Activated T-helper 9 cell treated with anti-CD3 and anti-CD28 coated beads, Interleukin-2, amount 50 U/mL, for 16 hours (primary cell): ENCODE measurements around the gene HSPG2.
"Not testable (repeated sequence)": the region's sequence is repeated elsewhere in the genome, so short reads cannot be mapped to it uniquely, and the experiment has no call there.

Experiments
- DNase-seq: peaks from one replicate; pipeline ENCODE4 v3.0.0-alpha.2; 2020; ENCODE audit warnings: low read depth

Gene HSPG2

GRCh38 chr1:21932127-21932526 is 5.0 kb downstream of the HSPG2 start:
- no peak for DNase-seq

DNA sequence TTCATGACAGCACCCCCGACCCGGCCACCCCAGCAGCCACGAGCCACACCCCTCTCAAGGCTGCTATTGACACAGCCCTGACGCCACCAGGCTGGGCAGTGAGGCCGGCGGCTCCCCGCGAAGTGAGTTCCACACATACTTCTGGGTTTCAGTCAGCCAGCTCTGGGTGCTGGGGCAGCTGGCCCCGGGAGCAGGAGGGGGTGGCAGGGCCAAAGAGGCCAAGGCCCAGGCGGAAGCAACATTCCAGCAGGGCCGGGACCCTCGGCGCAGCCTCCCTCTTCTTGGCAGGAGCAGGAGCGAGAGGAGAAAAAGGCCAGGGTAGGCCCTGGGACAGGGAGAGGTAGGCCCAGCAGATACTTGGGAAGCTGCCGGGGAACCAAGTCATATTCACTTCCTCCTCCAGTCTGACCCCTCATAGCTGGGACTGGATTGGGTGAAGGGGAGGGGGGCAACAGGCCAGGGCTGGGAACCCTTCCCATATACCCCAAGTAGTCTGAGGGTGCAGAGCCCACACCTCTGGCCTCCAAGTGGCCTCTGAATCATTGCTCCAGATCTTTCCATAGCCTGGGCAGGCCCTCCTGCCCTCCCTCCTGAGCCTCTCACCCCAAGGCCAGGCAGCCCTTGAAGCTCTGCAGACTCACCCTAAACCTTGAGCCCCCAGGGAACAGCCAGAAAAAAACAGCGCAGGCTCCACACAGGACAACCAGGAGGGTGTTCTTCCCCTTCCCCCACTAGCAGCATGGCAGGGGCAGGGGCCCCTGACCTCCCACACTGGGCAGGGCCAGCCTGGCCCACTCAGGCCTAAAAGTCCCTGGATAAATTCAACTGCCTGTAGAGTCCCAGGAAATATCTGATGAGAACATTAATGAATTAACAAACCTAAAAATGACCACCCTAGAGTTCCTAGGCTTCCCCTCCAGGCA is 5.7 kb downstream of the HSPG2 start:
- DNase-seq: no peak

GRCh38 chr1:21930629-21931170 is 6.4 kb downstream of the HSPG2 start:
- no peak for DNase-seq

- no peak for DNase-seq
These were observed 7.0 kb downstream of the HSPG2 start for GRCh38 chr1:21930080-21930571.

DNA sequence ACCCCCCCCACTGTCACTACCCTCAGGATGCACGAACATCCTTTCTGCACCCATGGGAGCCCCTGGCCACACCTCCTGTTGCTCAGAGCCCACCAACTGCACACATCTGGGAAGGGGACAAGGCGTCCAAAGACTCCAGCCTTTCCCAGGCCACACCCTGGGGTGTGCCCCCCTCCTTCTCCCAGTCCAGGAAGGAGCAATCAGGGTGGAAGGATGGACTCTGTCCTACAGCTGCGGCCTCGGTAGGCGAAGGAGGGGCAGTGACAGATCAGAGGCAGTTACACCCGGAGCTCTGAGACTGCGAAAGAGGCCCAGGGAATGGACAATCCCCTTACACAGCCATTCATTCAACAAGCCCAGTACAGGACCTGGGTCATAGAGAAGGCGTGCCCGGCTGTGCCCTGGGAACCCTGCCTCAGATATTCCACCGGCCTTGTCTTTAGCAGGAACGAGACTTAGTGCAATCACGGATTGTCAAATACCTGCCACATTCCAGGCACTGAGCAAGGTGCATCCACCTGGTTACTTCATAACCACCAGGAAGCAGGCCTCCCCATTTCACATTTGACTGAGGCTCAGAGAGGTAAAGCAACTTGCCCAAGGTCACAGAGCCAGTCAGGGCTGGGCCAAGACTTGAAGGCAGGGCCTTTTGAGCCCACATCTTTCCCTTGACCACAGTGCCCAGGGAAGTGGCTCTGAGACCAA is 9.4 kb downstream of the HSPG2 start:
- no peak for DNase-seq

GRCh38 chr1:21926814-21927532 is 10.1 kb downstream of the HSPG2 start:
- DNase-seq: no peak

DNA sequence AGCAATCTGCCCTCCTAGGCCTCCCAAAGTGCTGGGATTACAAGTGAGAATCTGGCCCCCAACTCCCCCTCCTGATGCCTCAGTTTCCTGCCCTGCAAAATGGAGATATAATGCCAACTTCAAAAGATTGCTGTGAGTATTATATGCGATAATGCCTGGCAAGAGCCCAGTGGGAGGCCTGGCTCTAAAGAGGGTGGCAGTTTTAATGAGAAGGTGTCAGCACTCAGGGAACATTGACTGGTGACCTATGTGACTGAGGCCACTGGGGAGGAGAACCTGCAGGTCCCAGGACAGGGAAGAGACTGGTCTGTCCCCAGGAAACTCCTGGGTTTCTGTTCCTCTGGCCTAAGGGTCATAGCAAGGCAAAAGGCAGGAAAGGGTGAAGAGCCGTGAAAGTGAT is 11.0 kb downstream of the HSPG2 start:
- no peak for DNase-seq

GRCh38 chr1:21925334-21925940 is 11.7 kb downstream of the HSPG2 start:
- no peak for DNase-seq

DNA sequence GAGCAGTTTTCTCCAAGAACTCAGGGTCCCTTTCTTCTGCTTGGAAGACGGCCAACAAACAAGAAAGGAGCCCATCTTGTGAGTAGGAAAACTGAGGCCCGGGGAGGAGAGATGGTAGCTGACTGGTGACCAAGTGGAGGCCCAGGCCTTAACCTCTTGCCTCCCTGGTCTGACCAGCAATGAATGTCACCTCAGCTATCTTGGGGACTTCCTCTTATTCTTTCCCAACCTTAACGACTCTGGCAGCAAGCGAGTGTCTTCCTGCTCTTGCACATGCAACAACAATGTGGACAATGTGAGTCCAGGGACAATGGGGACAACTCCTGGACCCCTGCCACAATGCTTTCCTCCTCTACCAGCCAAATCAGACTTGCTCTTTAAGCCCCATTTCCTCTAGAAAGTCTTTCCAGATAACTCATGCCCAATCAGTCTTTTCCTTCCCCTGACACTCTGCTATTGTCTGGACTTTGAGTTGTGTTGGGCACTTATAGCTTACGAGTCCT is 12.6 kb downstream of the HSPG2 start:
- DNase-seq: no peak

- DNase-seq: no peak
These were observed 14.8 kb downstream of the HSPG2 start for GRCh38 chr1:21922090-21923013.

DNA sequence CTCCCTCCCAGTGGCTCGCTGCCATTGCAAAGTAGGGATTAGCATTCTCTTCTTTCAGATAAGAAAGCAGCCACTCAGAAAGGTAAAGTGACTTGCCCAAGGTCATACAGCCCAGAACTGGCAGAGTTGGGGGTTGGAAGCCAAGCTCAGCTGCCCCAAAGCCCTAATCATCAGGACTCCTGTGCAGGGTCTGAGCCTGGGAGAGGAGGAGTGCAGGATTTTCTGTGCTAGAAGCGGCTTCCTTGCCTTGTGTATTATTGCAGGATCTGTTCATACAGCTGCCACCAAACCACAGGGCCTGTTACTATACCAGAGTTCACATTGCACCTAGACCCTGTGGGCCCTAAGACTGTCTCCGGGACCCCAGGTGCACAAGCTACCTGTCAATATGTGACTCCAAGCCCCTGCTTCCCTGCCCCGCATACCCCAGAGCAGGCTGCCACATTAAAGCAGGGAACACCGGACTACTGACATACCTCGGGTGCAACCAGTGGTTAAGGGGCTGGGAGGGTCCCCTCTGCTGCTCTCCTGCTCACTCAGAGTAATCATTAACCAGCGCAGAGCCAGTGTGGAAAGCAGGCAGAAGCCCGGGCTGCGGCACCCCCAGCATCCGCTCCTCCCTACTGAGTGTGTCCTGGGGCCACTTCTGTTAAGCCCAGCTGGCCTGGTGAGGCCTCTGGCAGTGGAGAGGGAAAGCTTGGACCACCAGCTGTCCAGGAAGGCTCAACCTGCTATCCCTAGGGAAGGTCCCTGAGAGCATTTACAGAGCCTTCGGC is 15.8 kb downstream of the HSPG2 start:
- no peak for DNase-seq

DNA sequence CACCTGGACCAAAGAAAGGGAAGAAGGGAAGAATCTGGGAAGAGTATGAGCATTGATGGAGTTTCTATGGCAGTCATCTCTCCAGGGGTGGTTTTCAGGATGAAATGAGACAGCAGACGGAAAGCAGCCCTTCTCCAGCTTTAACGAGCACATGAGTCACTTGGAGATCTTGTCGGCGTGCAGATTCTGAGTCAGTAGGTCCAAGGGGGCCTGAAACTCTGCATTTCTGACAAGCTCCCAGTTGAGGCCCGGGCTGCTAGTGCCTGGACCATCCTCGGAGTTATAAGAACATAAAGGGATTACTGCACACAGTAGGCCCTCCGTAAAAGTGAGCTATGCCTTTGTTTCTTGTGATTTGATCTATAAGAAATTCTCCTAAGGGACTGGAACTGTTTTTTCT is 17.6 kb downstream of the HSPG2 start:
- no peak for DNase-seq

- DNase-seq: not testable (repeated sequence)
These were observed 19.9 kb downstream of the HSPG2 start for GRCh38 chr1:21917239-21917631.

DNA sequence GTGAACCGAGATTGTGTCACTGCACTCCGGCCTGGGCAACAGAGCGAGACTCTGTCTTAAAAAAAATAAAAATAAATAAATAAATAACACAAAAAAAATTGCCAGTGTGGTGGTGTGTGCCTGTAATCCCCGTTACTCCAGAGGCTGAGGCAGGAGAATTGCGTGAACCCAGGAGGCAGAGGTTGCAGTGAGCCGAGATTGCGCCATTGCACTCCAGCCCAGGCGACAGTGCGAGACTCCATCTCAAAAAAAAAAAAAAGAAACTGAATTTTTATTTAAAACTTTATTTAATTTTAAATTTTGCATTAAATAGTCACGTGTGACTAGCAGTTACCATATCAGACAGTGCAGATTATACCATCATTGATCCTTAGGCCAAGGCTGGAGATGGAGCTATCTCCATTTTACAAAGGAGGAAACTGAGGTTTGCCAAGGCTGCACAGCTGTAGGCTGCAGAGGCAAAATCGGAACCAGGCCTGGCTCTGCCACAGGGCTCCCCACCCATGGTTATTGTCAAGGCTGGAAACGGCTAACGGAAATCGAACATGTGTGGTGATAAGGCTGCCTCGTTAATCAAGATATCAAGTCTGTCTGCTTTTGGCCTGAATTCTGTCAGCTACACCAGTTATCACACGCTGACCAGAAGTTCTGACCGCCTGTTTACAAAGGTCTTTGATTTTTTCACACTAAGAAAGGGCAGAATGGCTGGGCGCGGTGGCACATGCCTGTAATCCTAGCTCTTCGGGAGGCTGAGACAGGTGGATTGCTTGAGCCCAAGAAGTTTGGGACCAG is 20.5 kb downstream of the HSPG2 start:
- DNase-seq: no peak

DNA sequence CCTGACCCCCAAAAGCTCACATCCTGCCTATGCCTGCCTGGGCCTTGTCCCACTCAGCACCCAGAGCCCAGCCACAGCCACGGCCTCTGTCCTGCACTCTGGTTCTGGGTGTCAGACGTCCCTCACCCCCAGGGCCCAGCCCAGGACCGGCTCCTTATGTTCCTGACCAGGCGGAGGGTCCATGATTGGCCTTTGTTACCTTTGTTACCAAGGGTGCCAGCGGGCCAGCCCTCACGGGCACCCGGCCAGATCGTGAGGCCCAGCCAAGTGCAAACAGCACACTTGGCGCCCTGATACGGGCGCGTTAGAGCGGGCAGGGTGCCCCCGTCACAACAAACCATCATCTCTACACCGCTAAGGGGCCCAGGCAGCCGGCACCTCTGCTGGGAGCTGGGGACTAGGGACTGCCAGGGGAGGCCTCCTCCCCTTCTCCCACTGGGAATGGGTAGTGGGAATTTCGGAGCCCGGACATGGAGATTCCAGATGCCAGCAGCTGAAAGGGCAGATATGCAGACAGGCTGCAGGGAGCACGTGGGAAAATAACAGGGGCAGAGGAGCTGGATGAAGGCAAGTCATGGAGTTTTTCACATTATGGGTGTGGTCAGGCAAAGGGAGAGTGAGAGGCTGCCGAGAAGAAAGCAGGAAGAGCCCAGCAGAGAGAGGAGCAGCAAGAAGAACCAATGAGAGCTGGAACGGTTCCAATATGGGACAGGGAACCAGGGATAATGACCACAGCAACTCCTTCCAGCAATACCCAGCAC is 22.1 kb downstream of the HSPG2 start:
- no peak for DNase-seq

- no peak for DNase-seq
These were observed 22.7 kb downstream of the HSPG2 start for GRCh38 chr1:21914450-21914849.

GRCh38 chr1:21913763-21914162 is 23.3 kb downstream of the HSPG2 start:
- DNase-seq: no peak

- DNase-seq: no peak
These were observed 23.9 kb downstream of the HSPG2 start for GRCh38 chr1:21913258-21913657.
